Activated CD8-positive, alpha-beta memory T cell treated with anti-CD3 and anti-CD28 coated beads, Interleukin-2, amount 50 U/mL, for 4 hours (primary cell): ENCODE results near the gene PTGES3L.
"Not testable (repeated sequence)": the region's sequence is repeated elsewhere in the genome, so short reads cannot be mapped to it uniquely, and the experiment has no call there.

Experiments
- DNase-seq: peaks from one replicate; pipeline ENCODE4 v3.0.0-alpha.2; 2020

The PTGES3L gene

DNA sequence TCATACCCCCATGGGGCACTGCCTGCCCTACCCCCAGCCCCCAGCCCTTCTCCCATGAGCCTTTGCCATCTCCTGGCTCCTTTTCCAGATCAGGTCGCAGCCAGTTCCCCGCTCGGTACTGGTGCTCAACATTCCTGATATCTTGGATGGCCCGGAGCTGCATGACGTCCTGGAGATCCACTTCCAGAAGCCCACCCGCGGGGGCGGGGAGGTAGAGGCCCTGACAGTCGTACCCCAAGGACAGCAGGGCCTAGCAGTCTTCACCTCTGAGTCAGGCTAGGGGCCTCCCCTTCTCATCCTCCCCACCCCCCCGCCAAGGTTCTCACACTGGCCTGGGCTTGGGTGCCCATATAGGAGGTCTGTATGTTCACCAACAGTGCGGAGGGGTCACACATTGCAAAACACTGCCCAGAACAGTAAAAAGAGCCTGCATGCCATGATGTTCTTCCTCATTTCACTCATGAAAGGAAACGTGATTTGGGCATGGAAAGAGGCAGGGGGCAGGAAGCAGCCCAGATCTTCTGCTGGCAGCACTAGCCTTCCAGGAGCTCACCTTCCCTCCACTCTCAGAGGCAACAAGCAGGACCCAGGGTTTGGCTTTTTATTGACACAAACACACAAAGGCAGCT lies 34.3 kb upstream of the PTGES3L start:
- DNase-seq, result no peak

DNA sequence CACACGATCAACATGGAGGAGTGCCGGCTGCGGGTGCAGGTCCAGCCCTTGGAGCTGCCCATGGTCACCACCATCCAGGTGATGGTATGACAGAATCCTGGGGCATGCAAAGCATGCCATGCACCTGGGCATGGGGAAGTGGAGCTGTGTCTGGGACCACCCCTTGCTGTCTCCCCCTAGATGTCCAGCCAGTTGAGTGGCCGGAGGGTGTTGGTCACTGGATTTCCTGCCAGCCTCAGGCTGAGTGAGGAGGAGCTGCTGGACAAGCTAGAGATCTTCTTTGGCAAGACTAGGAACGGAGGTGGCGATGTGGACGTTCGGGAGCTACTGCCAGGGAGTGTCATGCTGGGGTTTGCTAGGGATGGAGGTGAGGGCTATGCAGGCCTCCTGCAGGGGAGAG lies 33.4 kb upstream of the PTGES3L start:
- no peak for DNase-seq

DNA sequence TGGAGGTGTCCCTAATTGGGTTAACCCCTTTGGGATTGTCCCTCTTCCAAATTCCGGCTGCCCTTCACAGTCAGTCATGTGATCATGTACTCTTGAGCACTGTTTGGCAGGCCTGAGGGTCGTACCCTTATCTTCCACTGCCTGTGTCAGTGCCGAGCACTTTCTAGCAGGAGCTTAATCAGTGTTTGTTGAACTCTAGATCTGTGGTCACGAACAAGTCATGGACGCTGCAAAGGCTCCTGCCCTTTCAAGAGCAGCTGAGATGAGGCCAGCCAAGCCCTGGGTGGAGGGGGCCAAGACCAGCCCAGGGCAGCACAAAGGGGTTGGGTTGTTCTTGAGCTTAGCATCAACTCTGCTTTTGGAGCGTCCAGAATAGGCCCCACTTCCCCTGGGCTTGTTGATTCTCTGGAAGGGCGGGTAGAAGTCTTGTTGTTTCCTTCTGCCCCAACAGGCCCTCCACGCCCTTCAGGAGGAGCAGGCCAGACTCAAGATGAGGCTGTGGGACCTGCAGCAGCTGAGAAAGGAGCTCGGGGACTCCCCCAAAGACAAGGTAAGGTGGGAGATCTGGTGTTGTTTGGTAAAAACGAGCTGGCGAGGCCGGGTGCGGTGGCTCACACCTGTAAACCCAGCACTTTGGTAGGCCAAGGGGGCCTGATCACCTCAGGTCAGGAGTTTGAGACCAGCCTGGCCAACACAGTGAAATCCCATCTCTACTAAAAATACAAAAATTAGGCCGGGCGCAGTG lies 32.0 kb upstream of the PTGES3L start:
- no peak for DNase-seq

DNA sequence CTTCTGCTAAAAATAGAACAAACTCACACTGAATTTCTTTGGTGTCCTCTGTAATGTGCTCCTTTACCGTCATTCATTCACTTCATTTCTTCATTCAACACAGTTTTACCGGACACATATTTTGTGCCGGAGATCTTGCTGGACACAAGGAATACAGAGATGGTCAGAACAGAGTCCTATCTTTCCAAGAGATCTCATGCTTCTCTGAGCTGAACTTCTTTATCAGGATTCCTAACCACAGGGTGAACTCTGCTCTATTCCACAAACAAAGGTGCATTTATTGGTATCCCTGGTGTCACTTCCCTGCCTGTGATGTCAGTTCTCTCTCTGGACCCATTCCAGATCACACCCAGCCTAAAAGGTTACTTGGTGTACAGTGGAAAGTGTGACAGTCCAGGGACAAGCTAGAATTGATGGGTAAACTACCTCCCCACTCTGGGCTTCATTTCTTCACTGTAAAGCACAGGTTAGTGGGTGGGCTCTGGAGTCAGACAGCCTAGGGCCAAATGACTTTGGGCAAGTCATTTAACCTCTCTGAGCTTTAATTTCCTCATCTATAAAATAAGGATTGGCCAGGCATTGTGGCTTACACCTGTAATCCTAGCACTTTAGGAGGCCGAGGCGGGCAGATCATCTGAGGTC lies 30.9 kb upstream of the PTGES3L start:
- no peak for DNase-seq

DNA sequence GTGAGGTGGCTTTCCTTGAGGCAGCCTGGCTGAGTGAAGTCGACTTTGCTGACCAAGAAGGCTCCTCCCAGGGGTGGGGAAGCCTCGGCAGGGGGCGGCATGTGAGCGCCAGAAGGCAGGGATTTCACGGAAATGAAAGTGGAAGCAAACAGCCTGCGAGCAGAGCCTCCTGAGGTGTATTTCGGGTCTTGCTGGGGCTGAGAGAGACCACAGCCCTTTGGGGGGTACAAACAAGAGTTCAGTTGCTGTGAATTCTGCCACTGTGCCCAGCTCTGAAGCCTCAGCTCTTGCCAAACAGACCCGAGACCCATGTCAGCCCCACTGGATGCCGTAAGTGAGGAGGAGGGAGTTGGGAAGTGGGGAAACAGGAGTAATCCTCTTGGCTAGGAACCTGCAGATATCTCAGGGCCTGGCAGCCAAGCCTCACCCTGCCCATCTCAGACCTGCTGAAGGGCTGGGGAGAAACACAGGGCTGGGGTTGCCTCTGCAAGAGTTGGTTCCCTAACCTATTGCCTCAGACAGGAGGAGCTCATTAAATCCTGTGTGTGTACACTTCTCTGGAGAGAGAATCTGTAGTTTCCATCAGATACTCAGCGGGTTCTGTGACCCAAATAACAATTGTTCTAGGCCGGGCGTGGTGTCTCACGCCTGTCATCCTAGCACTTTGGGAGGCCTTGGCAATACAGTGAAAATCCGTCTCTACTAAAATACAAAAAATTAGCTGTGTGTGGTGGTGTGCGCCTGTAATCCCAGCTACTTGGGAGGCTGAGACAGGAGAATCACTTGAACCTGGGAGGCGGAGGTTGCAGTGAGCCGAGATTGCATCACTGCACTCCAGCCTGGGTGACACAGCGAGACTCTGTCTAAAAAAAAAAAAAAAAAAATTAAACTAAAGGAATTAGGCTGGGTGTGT lies 27.0 kb upstream of the PTGES3L start, which contains the start of gene IFI35:
IFI35 (plus strand) TSS at position 146 of the 913 bp plus-strand sequence; CDS start at position 310, 164 bp downstream.
- peak; percentile 82 for DNase-seq

DNA sequence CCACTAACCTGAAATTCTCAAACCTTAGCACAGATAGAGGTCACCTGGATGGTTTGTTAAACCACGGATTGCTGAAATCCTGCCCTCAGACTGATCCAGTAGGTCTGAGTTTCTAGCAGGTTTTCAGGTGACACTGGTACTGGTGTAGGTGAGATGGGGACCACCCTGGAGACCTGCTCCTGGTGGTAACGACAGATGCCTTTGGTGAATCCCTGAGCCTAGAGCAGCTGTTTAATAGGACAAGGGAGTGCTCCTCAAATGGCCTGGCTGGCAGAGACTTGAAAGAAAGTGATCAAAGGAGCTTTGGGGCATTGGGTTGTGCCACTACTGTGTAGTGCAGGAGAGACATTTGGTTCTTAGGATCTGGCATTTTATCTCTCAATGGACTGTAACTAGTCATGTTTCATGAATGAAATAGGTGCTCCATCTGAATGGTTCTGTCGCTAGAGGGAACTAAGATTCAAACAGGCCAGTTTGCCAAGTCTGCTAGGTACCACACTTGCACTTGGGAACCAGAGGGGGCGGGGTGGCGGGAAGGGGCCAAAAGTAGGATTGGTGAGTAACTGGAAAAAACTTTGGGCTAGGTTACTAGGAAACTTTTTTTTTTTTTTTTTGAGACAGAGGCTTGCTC lies 23.8 kb upstream of the PTGES3L start:
- DNase-seq, result no peak

DNA sequence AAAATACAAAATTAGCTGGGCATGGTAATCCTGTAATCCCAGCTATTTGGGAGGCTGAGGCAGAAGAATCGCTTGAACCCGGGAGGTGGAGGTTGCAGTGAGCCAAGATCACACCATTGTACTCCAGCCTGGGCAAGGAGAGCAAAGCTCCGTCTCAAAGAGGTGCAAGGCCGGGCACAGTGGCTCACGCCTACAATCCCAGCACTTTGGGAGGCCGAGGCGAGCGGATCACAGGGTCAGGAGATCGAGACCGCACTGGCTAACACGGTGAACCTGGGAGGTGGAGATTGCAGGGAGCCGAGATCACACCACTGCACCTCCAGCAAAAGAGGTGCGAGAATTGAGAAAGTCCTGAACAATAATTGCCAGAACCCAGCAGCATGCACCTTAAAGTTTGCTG lies 21.0 kb upstream of the PTGES3L start:
- not testable (repeated sequence) for DNase-seq

DNA sequence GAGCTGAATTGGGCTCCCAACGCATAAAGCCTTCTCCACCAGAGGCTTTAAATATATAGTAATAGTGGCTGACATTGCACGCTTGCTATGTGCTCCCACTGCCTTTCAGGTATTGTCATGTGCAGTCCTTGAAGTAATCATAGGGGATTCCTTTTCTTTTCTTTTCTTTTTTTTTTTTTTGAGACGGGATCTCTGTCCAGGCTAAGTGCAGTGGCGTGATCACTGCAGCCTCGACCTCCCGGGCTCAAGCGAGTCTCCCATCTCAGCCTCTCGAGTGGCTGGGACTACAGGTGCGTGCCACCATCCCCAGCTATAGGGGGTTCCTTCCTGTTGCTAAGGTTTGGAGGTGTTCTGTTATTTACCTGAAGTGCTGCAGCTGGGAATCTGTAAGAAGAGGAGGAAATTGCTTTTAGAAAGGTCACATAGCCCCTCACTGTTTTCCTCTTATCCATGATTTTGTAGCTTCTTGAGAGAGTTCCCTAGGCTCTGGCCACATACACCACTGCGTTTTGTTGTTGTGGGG lies 19.2 kb upstream of the PTGES3L start:
- DNase-seq, result no peak

DNA sequence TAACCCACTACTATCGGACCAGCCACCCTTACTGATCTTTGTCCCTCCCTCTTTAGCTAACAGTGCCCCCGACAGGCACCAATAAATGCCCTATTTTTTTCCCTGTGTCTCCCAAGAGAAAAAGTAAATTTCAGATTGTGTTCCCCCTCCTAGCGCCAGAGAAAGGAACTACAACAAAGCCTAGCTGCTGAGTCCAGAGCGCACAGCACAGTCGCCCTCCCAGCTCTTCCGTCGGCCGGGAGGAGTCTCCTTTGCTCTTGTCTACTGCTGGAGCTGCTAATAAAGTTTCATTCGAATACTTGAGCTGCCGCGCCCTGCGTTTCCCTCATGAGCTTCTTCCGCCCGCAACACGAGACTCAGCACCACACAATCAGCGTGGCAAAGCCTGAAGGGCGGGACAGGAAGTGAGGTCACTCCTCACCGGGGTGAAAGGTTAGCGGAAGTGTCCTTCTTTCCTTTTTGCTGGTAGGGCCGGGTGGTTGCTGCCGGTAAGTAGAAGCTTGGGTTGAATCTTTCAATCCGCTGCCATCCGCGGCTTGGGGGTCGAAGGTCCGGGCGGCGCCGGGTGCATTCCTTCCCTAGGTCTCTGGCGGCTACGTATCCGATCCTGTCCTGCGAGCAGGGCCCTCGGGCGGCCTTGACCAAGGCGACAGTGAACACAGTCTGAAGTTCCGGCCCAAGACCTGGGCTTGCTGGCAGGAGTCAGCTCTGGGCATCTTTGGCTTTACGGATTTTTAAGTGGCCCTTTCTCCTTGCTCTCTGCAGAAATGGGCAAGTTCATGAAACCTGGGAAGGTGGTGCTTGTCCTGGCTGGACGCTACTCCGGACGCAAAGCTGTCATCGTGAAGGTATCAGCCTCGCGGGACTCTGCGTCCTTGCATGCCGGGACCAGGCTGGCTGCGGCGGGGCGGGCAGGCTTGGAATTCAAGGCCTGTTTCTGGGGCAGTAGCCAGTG lies 18.4 kb upstream of the PTGES3L start, which contains the start of gene RPL27:
RPL27 (plus strand) TSS at position 436 of the 955 bp plus-strand sequence; CDS start at position 768, 332 bp downstream.
- DNase-seq, result peak; percentile 98

DNA sequence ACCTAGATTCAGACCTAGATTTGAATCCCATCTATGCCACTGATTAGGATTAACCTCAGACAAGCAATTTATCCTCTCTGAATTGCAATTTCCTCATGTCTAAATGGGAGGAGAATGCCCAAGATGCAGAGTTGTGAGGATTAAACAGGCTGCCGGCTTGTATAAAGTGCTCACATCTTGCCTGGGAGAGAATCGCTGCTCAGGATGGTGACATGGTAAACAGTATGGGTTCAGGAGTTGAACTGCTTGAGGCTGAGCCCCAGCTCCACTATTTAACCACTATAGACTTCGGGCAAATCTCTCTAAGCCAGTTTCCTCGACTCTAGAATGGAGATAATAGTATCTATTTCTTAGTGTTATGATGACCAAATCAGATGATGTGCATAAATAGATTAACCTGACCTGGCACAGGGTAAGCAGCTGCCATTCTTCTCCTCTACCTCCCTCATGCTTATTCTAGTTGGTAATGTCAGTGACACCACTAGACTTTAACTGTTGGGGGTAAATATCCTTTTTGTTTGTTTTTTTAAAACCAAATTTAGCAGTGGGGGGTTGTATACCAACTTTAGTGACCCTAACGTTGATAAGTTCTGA lies 17.6 kb upstream of the PTGES3L start:
- DNase-seq, result no peak

DNA sequence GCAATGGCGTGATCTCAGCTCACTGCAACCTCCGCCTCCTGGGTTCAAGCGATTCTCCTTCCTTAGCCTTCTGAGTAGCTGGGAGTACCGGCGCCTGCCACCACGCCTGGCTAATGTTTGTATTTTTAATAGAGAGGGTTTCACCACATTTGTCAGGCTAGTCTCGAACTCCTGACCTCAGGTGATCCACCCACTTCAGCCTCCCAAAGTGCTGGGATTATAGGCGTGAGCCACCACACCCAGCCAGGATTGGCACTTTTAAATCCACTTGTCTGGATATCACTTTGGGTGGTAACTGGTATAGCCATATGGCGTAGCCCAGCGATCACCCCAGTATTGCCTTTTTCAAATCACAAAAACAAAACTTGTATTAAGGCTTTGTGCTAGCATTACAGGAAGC lies 14.0 kb upstream of the PTGES3L start:
- not testable (repeated sequence) for DNase-seq

DNA sequence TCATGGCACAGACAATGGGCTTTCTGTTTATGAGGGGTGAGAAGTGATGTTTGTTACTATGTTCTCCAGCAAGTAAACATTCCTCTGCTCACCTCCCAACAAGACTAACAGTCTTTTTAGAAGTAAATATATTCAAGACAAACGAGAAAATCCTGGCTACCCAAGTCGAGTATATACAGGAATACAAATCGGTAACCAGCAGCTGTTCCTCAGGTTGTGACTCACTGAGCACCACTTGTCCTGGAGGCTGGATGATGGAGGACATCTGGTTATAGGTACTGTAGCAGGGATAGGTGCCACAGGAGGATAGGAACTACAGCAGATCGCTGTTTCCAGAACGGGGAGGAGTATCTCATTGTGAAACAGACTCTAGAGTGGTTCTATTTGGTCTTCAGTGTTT lies 13.0 kb upstream of the PTGES3L start:
- DNase-seq, result no peak

DNA sequence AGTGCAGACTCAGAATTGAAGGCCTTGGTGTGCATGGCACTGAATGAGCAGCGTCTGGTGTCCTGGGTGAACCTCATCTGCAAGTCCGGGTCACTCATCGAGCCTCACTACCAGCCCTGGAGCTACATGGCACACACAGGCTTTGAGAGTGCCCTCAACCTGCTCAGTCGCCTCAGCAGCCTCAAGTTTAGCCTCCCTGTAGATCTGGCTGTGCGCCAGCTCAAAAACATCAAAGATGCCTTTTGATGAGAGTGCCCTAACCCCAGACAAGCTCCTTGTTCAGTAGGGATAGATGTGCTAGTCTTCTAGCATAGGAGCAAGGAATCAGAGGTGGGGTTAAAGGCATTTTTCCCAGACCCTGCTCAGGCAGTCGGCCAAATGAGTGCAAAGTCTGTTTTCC lies 11.6 kb upstream of the PTGES3L start:
- no peak for DNase-seq

DNA sequence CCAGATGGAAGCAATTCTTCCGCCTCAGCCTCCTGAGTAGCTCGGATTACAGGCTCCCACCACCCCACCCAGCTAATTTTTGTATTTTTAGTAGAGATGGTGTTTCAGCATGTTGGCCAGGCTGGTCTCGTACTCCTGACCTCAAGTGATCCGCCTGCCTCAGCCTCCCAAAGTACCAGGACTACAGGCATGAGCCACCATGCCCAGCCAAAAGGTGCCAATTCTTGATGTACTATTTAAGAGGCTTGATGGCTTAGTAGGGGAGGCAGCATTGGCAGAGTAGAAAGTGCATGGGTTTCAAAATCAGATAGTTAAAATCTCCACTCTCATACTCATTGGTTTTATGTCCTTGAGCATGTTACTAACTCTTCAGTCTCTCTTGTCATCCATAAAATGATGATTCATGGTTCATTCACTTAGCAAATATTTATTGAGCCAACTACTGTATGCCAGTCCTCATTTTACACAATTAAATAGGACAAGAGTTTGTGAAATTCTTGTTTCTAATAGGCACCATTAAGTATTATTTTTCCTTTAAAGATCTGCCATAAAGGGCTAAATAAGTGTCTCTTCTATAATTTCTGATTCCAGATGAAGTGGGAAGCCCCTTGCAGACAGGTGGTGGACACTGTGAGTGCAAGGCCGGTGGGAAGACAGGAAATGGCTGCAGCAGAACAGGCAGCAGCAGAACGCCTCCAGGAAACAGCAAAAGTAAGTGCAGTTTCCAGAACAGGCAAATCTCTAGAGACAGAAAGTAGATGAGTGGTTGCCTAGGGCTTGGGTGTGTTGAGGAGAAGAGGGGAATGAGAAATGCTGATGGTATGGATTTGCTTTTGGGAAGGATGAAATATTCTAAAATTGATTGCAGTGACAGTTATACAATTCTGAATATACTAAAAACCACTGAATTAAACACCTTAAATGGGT lies 10.1 kb upstream of the PTGES3L start:
- DNase-seq, result no peak

DNA sequence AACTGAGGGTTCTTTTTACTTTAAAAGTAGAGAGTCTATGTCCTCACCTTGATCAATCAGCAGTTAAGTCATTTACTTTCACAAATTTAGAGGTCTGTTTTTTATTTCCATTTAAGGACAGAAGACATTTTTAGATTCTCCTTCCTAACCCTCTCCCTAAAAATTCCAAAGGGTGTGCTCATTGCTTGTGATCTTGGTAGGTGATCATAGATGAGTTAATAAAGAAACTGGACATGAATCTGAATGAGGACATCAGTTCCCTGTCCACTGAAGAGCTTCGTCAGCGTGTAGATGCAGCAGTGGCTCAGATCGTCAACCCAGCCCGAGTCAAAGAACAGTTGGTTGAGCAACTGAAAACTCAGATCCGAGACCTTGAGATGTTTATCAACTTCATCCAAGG lies 9.3 kb upstream of the PTGES3L start:
- DNase-seq, result no peak

DNA sequence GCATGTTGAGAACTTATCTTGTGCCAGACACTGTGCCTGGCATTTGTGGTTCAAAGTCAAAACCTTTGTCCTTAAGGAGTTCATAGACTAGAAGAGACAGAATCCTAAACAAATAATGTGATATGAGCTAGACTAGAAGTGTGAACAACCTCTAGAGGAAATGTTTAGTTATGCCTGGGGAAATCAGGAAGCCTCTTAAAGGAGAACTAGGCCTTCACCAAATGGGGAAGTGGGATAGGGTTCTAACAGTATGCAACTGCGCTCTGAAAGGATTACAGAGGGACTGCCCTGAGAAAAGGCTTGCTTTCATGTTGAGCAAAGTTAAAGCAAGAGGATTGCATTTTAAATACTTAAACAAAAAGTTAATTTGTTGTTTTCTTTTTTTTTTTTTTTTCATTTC lies 5.3 kb upstream of the PTGES3L start:
- DNase-seq, result no peak

DNA sequence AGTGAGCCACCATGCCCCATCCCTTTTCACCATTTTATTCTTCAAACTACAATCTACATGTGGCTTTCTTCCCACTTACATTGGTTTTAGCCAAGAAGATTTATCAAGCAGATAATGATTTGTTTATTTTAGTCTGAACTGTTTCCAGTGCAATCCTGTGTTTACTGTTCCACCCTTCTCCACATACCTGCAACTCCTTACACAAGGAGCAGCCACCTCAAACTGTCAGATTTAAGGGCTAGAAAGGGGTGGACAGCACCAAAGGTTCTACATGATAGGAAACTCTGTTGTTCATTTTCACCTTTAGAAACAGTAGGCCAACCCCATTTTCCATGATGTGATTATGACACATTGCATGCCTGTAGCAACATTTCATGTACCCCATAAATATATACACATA lies 2.4 kb upstream of the PTGES3L start:
- DNase-seq, result no peak

DNA sequence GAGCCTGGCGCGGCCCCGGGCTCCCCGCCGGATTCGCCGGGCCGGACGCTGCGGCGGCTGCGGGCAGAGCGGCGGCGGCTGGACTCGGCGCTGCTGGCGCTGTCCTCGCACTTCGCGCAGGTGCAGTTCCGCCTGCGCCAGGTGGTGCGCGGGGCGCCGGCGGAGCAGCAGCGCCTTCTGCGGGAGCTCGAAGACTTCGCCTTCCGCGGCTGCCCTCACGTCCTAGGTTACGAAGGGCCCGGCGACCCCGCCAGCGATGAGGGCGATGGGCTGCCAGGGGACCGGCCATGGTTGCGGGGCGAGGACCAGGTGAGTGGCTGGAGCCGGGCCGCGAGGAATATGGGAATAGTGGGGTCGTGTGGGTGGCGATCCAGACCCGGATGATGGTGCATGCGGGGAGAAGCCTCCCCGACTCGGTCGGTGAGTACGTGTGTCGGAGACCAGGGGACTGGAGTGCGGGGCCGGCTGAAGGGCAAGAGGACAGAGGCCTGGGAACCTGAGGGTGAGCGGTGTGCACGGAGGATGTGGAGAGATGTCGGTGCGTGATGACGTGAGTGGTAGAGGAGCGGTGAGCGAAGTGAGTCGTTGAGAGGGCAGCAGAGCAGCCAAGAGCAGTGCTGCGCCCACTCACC lies 1.0 kb upstream of the PTGES3L start:
- DNase-seq, result peak; percentile 54

DNA sequence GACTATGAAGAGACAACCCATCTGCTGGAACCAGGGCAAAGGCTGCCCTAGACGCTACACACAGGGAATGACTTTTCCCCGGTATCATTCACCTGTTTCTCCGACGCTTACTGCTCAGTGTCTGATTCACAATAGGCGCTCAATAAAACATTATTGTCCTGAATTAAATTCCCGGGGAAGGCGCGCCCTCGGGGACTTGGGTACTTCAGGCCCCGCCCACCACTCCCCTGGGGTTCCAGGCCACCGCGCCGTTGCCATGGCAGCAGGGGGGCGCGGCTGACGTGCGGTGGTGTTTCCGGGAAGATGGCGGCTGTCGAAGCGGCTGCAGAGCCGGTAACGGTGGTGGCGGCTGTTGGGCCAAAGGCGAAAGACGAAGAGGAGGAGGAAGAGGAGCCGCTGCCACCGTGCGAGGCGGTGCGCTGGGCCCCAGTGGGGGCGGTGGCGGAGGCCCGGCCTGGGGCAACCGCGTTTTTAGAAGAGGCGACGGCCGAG lies 440 bp upstream of the PTGES3L start, which contains the start of gene RUNDC1:
RUNDC1 (plus strand) TSS at position 292 of the 492 bp plus-strand sequence; CDS start at position 304, 12 bp downstream.
- peak; percentile 94 for DNase-seq
